ENCODE measurements around the gene BAD.

The BAD gene

GRCh38 chr11:64223001-64223651 is 61.3 kb downstream of the BAD start:
- no peak for DNase-seq (ENCODE audit: insufficient read length, low spot score)
- TF ChIP-seq, protein P1, sequence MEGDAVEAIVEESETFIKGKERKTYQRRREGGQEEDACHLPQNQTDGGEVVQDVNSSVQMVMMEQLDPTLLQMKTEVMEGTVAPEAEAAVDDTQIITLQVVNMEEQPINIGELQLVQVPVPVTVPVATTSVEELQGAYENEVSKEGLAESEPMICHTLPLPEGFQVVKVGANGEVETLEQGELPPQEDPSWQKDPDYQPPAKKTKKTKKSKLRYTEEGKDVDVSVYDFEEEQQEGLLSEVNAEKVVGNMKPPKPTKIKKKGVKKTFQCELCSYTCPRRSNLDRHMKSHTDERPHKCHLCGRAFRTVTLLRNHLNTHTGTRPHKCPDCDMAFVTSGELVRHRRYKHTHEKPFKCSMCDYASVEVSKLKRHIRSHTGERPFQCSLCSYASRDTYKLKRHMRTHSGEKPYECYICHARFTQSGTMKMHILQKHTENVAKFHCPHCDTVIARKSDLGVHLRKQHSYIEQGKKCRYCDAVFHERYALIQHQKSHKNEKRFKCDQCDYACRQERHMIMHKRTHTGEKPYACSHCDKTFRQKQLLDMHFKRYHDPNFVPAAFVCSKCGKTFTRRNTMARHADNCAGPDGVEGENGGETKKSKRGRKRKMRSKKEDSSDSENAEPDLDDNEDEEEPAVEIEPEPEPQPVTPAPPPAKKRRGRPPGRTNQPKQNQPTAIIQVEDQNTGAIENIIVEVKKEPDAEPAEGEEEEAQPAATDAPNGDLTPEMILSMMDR (IDR thresholded peaks at IDR 0.05; ENCODE audit: insufficient read depth, missing control alignments), result no peak
- FAIRE-seq, result no peak

DNA sequence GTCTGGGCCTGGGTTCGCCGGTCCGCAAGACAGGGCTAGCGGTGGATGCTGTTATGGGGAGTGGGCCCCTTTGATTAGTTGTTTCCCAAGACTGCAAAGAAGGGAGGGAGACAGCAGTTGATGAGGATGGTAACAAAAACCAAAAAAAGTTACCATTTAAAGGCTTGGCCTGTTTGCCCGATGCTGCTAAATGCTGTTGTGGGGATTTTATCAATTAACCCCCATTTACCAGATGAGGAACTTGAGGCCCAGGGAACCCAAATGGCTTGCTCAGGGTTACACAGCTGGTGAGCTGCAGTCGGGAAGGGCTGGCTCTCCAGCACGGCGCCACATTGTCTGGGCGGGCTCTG is 61.8 kb downstream of the BAD start:
- TF ChIP-seq, protein P1 (IDR thresholded peaks at IDR 0.05; ENCODE audit: insufficient read depth, missing control alignments), result no peak
- no peak for FAIRE-seq
- DNase-seq (ENCODE audit: insufficient read length, low spot score), result no peak

DNA sequence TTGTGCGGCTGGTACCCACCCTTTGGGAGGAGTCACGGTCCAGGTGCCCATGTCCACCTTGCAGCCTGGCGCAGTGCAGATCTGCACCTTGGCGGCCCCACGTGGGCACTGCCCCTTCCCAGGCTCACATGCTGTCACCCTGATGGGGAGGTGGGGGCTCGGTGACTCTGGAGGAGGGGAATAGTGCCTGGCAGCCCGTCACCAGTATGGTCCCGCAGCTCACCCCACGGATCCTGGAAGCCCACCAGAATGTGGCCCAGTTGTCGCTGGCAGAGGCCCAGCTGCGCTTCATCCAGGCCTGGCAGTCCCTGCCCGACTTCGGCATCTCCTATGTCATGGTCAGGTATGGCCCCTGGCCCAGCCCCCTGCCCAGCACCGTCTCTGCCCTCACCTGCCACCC is 63.7 kb downstream of the BAD start:
- FAIRE-seq (no peak), DNase-seq (ENCODE audit: insufficient read length, low spot score) (no peak)
- TF ChIP-seq, protein P1 (IDR thresholded peaks at IDR 0.05; ENCODE audit: insufficient read depth, missing control alignments), result no peak

GRCh38 chr11:64220271-64220670 is 64.2 kb downstream of the BAD start:
- DNase-seq (ENCODE audit: insufficient read length, low spot score), result no peak
- TF ChIP-seq, protein P1 (IDR thresholded peaks at IDR 0.05; ENCODE audit: insufficient read depth, missing control alignments), result no peak
- no peak for FAIRE-seq
